SH-SY5Y (cell line): ENCODE data around the gene MACROH2A2.

Experiments used
- GATA2 ChIP-seq: IDR thresholded peaks from 2 replicates; pipeline ENCODE4 v1.6.1; 2011; ENCODE audit warnings: mild to moderate bottlenecking, low read depth, low read length
- GATA3 ChIP-seq: IDR thresholded peaks from 2 replicates; pipeline ENCODE4 v1.6.1; 2011; ENCODE audit warnings: low read depth, mild to moderate bottlenecking, low read length, moderate library complexity

MACROH2A2 gene

GRCh38 chr10:70052462-70053217, at the start of gene MACROH2A2:
Gene MACROH2A2 (plus strand): TSS chr10:70052846. CDS start chr10:70075659, 22,813 bp downstream.
- no peak for TF ChIP-seq GATA3
- TF ChIP-seq GATA2 = no peak

GRCh38 chr10:70007116-70007820, 45.4 kb upstream of the MACROH2A2 start:
- TF ChIP-seq GATA3 = no peak
- no peak for TF ChIP-seq GATA2

GRCh38 chr10:70031215-70031614, 21.4 kb upstream of the MACROH2A2 start:
- no peak for TF ChIP-seq GATA3
- TF ChIP-seq GATA2 = no peak

GRCh38 chr10:70032667-70033289, 19.9 kb upstream of the MACROH2A2 start:
- TF ChIP-seq GATA2 = no peak
- TF ChIP-seq GATA3 = no peak

- TF ChIP-seq GATA3 (no peak), GATA2 (no peak)
Measured at GRCh38 chr10:70034232-70034631, 18.4 kb upstream of the MACROH2A2 start.

GRCh38 chr10:70035531-70035930, 17.1 kb upstream of the MACROH2A2 start:
- no peak for TF ChIP-seq GATA3
- no peak for TF ChIP-seq GATA2

GRCh38 chr10:70038923-70039322, 13.7 kb upstream of the MACROH2A2 start:
- TF ChIP-seq GATA3 (no peak), GATA2 (no peak)

- no peak for TF ChIP-seq GATA3
- no peak for TF ChIP-seq GATA2
Measured at GRCh38 chr10:70041016-70041415, 11.6 kb upstream of the MACROH2A2 start.

- TF ChIP-seq GATA3 (no peak), GATA2 (no peak)
Measured at GRCh38 chr10:70048030-70048723, 4.5 kb upstream of the MACROH2A2 start.

- TF ChIP-seq GATA2 = no peak
- TF ChIP-seq GATA3 = no peak
Measured at GRCh38 chr10:70051848-70052247, 798 bp upstream of the MACROH2A2 start.

GRCh38 chr10:70053218-70053840, 683 bp downstream of the MACROH2A2 start:
- no peak for TF ChIP-seq GATA3
- TF ChIP-seq GATA2 = no peak

GRCh38 chr10:70053841-70054288, 1.2 kb downstream of the MACROH2A2 start:
- TF ChIP-seq GATA3 = no peak
- TF ChIP-seq GATA2 = no peak

GRCh38 chr10:70054902-70055301, 2.3 kb downstream of the MACROH2A2 start:
- TF ChIP-seq GATA2 (no peak), GATA3 (no peak)
